HG02763 (cell line): ENCODE measurements around the gene WNT5A.

Experiments
- ATAC-seq: cut with Tn5 transposase; IDR thresholded peaks from one replicate; pipeline ENCODE4 v1.9.1; 2021; ENCODE audit warnings: mild to moderate bottlenecking, moderate library complexity; ENCODE audit not compliant: unreplicated experiment

Gene WNT5A

DNA sequence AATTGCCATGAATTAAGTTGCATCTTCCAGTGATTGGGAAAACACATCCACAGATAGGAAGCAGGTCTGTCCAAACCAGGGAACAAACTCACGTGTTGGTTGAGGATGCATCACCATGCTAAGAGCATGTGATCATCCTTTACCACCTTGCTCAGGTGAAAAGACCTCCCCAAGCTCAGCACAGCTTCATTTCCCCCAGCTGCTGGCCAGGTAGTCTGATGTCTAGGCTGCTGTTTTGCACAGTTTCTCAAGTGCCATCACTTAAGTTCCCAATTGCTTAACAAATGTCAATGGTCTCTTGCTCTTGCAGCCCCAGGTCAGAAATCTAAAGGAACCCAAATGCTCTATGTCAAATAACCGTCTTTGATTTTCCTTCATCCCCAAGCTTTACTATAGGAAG, 34.2 kb downstream of the WNT5A start:
- ATAC-seq: no peak

DNA sequence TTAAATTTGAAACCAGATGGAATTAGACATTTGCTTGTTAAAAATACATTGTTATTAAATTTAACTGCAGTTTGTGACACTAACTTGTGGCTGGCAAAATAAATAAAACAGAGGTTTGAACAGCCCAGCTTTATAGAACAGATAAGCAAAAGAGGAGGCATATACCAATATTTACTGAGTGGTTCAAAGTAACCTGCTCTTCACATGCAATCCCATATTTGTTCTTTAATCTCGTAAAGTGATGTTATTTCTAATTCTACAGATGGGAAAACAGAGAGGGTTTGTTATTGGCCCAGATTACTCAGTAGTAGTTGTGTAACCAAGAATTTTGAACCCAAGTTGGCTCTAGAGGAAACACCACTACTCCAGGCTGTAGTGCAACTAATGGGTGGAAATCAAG, 37.6 kb downstream of the WNT5A start:
- ATAC-seq: no peak

DNA sequence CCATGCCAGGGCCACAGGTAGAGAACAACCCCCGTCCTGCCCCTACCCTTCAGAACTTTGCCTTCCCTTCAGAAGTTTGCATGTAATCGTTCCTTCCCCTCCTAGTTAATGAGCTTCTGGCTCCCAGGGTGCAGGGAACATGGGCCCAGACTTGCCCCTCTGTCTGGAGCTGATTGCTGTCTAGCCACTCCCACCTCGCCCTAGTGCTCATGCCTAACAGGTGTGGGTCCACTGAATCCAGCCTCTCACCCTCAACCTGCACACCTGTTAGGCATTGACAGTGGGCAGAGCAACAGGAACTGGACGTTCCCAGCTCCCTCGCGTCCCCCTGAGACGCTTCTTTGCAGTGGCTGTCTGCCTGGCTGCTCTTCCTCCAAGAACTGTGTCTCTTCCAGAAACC, 40.3 kb downstream of the WNT5A start:
- no peak for ATAC-seq

DNA sequence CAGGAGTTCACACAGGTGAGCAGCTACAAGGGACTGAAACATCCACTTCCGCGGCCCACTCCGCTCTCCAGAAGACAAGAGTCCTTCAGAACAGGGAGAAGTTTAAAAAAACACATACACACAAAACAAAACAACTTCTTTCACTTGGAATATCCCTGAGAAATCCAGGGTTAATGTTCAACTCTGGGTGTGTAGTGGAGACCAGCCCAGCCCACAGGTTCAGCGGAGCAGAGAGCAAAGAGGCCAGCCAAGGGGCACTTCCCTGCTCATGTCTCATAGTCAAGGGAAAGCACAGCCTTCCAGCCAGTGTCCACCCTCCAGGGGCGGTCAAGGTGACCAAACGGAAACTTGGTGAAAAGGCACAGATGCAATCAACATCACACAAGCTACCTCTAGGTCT, 41.6 kb downstream of the WNT5A start:
- ATAC-seq: no peak

DNA sequence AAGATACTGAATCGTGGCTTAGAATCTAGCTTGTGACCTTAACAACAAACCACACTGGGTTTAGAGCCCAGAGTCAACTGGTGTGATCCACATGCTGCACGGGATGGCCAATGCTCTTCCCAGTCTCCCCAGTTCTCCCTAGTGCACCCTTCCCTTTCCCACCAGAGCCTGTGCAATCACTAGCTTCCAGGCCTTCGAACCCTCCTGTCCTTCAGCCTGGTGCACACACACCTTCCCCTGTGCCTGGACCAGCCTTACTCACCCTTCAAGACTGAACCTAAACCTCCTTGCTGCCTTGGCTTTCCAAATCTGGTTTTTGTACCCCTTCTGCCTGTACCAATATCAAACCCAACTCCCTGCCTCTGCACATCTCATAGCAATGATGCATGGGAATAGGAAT, 43.8 kb downstream of the WNT5A start:
- no peak for ATAC-seq

DNA sequence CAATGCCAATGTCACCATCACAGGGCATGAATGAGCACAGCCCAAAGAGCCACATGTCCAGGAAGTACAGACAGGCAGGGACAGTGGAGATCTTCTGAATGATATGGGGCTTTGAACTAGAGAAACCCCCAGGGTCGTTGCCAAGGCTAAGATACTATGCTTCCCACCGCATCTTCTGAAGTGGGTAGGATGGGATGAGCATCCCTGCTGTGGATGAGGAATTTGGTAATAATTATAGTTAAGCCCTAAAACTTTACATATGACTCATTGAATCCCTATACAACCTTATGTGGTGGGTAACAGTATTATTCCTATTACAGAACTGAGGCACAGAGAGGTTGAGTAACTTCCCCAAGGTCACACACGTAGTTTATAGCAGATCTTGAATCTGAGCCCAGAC, 44.2 kb downstream of the WNT5A start:
- ATAC-seq: no peak

DNA sequence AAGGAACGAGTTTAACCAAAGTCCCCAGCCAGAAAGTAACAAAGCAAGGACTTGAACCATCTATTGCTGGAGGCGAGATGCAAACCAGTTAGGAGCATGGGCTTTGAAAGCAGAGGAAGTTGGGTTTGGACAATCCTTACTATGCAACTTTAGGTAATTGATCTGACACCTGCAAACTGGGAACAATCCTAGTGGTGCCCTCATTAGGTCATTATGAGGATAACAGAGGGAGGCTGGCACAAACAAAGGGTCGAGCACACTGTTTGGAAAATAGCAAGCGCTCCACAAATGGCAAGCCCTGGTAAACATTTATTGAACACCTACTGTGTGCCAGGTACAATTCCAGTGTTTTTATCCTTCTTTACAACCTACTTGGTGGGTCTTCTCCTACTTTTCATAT, 45.6 kb downstream of the WNT5A start:
- ATAC-seq: no peak

DNA sequence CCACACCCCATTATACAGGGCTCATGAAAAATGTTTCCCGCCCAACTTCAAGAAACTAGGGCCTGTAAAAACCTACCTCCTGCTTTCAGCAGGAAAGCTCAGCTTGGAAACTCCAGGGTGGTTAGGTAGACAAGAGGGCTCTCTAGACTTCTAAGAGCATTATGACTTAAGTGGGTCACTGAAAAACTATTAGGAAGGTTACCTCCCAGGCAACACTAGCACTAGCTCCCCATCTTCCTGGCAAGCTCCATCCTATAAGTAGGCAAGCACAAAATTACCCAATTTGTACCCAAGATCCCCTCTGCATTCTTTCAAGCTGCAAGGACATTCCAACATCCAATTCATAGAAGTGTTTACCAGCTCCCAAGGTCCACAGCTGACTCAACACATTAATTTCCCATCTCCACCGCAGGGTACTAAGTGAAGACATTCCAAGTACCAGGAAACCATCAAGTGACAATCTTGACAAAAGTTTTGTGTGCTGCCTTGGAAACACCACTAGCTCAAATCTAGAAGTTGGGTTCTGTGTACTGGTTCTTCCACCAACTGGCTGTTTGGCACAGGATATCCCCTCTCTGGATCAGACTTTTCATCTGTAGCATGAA, 46.9 kb downstream of the WNT5A start:
- ATAC-seq: no peak

DNA sequence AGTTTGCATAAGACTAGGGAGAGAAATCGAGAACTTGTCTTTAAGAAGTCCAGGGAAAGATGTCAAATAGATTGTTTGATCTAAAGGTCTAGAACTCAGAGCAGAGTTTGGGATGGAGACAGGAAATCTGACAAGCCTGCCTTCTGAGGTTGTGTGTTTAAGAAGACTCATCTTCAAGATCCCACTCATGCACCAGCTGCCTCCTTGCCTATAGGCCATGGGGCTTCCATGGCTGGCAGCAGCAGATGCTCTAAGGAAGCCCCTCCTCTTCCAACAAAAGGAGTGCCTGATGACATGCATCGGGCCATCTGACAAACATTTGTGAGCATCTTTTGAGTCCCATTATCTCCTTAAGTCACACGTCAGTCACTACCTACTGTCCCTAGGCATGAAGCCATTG, 47.4 kb downstream of the WNT5A start:
- no peak for ATAC-seq

DNA sequence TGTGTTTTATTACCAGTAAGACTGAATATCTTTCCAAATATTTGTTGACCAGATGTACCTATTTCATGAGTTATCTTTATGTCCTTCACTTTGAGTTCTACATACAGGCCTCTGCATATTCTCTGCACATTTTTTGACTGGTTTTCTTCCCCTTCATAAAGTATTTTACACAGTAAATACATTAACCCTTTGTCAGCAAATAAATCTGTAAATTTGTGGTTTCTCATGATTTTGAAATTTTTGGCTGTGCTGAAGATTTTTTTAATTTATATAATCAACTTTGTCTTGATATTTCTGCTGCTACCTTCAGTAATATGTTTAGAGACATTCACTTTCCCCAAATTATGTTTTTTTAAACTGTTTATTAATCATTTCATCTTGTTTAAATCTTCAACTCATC, 50.5 kb downstream of the WNT5A start:
- ATAC-seq: no peak

DNA sequence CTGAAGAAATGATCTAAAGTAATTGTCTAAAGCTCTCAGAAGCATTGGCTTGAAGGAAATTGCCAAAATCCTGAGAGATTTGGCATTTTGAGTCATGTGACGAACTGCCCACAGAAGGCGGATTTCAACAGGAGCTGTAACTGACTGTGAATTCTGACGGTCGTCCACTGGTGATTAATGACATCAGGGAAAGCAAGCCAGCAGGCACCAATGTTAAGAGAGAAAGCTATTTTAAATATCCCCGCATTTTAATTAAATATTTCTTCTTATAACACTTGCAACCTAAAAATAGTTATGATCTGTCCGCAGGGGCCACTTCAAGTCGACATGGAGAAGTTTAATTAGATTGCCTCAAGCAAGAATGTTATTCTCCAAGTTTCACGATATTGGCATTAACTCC, 51.6 kb downstream of the WNT5A start:
- no peak for ATAC-seq

DNA sequence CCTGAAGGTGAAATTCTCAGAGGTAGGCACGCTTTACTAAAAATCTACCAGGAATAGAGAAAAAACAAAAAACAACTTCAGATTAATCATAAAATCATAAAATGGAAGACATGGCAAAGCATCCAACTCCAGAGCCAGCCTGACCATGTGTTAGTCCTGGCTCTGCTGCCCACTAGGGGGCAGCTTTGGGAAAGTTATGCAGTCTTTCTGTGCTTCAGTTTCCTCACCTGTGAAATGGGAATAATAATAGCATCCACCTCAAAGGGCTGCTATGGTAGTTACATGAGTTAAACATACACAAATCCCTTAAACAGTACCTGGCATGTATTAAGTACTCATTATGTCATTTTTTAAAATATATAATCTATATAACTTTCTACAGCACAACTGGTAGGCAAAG, 52.3 kb downstream of the WNT5A start:
- ATAC-seq: no peak

DNA sequence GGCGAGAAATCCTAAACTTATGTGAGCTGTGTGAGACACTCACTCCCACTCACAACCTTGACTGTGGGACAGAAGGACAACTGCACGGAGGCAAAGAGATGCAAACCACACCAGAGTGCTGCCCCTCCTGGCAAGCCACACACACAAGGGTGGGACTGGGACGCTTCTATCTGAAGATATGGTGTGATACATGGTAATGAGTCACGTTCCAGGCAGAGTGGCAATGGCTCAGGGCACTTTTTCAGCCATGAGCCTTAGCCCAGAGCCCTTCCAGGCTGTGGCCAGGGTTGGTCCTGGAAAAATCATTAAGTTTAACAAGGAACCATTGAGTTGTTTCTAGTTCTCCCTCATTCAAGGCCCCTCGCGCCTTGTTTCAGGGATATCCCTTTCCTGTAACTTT, 56.1 kb downstream of the WNT5A start:
- no peak for ATAC-seq

DNA sequence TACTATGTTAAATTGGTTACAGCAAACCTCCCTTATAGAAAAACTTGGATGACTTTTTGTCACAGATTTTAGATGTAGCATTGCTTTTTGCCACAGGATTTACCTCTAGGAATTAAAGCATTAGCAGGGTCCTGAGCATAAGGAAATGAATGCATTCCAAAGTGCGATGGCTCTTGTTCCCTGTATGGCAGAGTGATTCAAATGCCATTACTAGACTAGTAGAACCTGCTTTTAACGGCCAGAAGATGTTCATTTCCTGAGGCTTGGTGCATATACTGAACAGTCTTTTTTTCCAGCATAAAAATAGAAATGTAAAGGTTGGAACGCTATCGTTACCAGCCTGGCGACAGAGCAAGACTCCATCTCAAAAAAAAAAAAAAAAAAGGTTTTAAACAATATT, 59.4 kb downstream of the WNT5A start:
- no peak for ATAC-seq

DNA sequence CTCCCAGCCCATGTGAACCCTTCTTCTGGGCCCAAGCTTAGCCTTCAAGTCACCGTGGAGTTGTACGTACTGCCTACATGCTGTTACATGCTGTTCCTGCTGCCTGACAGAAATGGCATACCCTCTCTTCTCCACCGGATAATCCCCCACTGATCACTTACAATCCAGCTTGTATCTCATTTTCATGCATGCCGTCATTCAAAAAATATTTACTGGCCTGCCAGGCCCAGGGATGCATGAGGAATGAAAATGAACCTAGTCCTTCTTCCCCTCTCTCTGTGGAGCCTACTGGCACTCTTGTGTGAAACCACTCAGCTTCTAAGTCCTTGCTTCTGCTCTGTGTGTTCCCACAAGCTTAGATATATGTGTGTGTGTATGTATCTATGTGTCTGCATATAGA, 60.6 kb downstream of the WNT5A start:
- ATAC-seq: no peak

DNA sequence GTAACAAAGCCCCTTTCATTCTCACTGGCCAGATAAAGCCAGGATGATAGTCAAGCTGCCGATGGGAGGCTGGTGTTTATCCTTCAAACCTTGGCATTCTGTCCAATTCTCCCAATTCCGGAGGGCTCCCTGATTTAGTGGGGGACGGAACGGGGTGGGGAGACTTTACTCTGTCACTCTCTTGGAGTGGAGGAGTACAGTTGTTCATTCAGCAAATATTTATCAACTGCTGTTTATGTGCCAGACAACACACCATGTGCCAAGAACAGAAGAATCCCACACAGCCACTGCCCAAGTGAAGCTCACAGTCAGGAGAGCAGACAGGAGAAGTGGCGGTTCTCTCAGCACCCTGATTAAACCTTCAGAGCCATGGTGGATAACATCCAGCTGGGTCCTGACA, 63.3 kb downstream of the WNT5A start:
- no peak for ATAC-seq

DNA sequence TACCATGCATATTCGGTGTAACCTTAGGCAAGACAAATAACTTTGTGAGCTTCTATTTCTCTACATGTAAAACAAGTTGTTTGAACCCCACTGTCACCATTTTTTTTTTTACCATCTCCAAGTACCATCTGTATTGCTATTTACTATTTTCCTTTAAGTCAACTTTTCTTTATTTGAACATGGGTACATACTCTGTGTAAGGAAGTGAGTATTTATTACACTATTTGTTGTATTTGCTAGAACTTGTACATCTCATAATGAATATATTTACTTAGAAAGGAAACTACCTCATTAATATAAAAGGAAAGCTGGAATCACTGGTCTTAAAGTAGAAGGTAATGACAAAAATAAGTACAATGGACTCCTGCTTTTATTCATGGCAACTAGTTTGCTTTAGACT, 69.9 kb downstream of the WNT5A start:
- no peak for ATAC-seq

DNA sequence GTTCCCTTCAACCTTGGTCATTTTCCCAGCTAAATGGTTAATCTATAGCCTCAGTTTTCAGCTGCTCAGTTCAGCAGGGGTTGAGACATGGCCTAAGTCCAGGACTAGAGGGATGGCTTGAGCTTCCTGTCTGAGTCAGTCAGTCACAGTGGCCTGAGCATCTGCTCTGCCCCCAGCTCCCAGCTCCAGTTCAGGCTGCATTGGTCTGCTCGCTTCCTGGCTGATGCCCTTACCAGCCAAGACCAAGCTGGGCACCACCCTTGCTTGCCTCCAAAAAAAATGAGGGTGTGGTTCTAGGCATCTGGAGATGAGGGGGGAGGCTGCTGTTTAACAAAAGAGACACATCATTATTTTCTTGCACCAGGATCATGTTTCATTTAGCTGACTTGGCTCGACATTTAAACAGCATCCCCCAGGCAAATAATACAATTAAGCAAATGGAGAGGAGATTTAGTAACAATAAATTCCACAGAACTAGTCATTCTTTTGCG, 70.7 kb downstream of the WNT5A start:
- no peak for ATAC-seq
